SK-N-DZ (cell line): ENCODE measurements around the gene CHRM5.
"Not testable (repeated sequence)": the region's sequence is repeated elsewhere in the genome, so short reads cannot be mapped to it uniquely, and the experiment has no call there.

Source experiments
- DNase-seq: peaks from one replicate; pipeline ENCODE4 v3.0.0-alpha.2; 2015; ENCODE audit warnings: low spot score

The CHRM5 gene

DNA sequence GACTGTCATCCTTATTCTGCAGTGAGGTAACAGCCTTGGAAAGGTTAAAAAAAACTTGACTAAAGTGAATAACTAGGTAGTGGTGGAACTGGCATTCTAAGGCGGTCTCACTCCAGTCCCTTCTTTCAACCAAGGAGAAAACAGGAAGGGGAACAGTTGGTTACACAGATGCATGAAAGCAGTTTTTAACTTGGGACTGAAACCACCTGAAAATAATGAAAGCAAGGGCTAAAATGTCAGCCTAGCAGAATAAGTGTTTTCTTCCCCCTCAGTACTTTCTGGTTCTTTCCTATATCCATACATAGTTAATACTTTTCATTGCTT lies 71.5 kb downstream of the CHRM5 start:
- DNase-seq = no peak

DNA sequence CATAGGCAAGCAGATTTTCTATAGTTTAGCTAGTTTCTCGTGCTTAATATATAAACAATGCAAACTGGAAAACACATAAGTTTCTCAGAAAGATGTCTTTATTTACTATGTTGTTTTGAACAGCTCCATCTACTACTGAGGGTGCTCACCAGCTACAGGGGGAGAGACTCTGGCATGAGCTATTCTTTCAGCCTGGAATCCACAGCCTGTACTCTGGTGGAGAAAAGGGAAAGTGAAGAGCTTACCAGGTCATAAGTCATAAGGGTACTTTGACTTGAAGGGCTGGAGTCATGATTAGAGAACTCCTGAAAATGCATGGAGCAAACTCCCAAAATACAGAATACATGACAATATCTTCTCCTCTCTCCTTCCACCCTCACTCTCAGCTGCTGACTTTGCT lies 75.1 kb downstream of the CHRM5 start:
- no peak for DNase-seq

DNA sequence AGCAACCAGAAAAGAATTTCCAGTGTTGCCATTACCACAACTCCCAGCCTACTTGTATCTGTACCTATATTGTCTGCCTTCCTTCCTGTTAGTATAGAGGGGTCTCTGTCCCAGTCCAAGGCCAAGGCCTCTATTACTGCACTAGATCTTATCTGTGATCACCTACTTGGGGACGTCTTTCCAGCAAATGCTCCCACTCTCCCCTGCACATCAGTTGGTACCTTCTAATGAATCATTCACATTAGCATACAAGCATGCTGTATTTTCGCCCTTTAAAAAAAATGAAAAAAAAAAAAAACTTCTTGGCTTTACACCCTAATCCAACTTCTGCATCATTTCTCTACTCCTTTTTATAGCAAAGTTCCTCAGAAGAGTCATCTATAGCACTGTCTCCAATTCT lies 75.5 kb downstream of the CHRM5 start:
- DNase-seq = no peak

DNA sequence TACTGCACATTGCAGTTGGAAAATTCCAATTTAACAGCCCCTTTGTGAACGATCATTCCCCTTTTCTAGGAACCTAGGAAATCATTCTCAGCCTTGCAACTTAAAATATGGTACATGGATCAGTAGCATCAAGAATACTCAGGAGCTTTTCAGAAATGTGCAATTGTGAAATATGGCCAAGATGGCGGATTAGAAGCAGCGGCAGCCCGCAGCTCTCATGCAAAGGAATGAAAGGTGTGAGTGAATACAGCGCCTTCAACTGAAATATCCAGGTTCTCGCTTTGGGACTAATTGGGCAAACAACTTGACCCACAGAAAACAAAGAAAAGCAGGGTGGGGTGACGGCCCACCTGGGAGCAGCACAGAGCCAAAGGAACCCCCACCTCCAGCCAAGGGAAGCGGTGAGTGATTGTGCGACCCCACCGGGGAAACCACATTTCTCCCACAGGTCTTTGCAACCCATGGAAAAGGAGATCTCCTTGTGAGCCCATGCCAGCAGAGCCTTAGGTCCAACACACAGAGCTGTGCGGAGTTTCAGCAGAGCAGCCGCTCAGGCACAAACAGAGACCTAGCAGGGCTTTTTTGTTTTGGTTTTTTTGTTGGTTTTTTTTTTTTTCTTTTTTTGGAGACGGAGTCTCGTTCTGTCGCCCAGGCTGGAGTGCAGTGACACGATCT lies 78.3 kb downstream of the CHRM5 start:
- no peak for DNase-seq

DNA sequence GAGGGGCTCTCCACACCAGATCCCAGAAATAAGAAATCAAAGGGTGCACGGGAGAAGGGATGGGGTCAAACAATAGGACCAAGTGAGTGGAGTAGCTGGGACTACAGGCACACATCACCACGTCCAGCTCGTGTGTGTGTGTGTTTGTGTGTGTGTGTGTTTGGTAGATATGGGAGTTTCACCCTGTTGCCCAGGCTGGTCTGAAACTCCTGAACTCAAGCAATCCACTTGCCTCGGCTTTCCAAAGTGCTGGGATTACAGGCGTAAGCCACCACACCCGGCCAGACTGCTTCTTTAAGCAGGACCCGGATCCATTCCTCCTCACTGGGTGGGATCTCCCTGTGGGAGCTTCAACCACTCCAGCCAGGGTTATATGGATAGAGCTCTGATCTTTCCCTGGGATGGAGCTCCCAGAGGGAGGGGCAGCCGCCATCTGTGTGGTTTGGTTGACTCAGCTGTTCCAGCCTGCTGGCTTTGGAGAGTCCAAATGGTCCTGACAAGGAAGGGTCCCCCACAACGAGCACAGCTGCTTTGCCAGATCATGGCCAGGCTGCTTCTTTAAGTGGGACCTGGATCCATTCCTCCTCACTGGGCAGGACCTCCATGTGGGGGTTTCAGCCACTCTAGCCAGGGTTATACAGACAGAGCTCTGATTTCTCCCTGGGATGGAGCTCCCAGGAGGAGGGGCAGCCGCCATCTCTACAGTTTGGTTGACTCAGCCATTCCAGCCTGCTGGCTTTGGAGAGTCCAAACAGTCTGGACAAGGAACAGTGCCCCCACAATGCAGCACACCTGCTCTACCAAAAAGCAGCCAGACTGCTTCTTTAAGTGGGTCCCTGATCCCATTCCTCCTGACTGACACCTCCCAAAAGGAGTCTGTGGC lies 79.8 kb downstream of the CHRM5 start:
- no peak for DNase-seq

DNA sequence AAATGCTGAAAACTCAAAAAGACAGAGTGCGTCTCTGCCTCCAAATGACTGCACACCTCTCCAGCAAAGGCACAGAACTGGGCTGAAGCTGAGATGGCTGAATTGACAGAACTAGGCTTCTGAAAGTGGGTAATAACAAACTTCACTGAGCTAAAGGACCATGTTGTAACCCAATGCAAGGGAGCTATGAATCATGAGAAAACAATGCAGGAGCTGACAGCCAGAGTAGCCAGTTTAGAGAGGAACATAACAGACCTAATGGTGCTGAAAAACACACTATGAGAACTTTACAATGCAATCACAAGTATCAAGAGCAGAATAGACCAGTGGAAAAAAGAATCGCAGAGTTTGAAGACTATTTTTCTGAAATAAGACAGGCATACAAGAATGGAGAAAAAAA lies 80.8 kb downstream of the CHRM5 start:
- DNase-seq = no peak

DNA sequence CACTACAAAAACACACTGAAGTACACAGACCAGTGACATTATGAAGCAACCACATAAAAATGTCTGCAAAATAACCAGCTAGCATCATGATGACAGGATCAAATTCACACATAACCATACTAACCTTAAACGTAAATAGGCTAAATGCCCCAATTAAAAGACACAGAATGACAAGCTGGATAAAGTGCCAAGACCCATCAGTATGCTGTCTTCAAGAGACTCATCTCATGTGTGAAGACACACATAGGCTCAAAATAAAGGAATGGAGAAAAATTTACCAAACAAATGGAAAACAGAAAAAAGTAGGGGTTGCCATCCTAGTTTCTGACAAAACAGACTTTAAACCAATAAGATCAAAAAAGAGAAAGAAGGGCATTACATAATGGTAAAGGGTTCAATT lies 82.1 kb downstream of the CHRM5 start:
- not testable (repeated sequence) for DNase-seq

DNA sequence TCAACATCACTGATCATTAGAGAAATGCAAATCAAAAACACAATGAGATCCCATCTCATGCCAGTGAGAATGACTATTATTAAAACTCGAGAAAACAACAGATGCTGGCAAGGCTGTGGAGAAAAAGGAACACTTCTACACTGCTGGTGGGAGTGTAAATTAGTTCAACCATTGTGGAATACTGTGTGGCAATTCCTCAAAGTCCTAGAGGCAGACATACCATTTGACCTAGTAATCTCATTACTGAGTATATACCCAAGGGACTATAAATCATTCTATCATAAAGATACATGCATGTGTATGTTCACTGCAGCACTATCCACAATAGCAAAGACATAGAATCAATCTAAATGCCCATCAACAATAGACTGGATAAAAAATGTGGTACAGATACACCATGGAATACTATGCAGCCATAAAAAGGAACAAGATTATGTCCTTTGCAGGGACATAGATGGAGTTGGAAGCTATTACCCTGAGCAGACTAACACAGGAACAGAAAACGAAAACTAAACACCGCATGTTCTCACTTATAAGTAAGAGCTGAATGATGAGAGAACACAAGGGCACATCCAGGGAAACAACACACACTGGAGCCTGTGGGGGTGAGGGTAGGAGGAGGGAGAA lies 85.9 kb downstream of the CHRM5 start:
- no peak for DNase-seq

DNA sequence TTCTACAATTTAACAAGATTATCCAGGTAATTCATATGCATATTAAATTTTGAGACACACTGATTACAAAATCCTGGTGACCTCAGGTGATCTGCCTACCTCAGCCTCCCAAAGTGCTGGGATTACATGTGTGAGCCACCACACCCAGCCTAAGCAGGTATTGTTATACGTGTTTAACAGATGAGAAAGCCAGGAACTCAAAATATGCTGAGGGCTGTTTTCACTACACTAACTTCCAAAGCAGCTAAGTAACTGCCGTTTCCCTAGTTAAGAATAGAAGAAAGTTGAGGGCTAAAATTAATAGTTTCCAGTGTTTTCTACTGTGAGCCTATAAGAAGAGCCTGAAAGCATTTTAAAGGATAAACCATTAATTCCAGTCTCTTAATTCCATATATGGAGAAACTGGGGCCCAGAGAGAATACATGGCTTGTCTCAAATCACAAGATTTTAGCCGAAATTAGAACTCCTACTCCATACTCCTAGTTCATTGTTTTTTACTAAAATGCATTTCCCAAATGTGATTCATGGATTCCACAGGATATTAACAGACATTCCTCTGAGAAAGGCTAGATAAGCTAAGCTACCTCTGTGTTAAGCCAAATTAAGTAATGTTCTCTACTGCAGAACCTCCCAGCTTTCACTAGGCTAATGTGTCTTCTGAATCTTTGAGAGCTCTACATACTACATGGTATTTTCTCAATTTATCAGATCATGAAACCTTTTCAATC lies 87.7 kb downstream of the CHRM5 start:
- no peak for DNase-seq

DNA sequence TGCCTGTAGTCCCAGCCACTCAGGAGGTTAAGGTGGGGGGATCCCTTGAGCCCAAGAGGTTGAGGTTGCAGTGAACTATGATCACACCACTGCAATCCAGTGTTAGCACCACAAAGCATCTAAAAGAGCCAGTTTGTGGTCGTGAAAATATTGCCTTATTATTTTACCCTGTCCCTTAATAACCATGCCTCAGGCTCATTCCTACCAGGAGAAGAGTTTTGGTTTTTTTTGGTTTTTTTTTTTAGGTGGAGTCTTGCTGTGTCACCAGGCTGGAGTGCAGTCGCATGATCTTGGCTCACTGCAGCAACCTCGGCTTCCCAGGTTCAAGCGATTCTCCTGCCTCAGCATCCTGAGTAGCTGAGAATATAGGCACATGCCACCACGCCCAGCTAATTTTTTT lies 88.6 kb downstream of the CHRM5 start:
- no peak for DNase-seq

DNA sequence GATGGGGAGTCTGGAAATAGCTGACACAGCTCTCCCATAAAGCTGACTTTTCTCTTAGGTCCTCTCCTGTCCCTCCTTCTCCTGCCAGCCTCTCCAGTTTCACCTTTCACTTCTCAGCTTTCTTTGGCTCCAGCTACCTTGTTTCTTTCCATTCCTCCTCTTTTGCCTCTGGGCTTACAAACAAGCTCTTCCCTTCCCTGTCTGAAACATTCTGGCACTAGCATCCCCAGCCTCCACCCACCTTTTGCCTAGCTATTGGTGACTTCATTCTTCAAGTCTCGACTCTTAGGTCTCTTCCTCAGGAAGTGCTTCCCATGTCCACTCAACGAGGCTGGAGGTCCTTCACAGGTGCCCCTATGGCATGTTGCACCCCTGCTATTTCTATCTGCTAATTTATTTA lies 91.2 kb downstream of the CHRM5 start:
- DNase-seq = no peak

DNA sequence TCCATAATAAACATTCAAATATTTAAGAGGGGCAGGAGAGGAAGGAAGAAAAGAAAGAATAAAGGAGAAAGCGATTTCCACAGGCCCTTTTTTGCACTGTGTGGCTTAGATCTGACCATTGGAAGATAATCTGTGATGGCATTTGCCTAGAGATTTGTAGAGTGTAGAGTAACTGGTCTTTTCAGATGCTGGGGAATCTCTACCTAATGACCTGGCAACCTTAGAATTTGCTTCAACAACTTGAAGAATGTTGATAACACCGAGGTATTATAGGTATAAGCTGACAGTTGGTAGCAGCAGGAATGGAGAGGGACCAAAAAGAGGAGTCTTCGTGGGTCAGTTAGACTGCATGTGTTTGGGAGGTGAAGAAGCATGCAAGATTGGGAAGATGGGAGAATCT lies 91.6 kb downstream of the CHRM5 start:
- no peak for DNase-seq

DNA sequence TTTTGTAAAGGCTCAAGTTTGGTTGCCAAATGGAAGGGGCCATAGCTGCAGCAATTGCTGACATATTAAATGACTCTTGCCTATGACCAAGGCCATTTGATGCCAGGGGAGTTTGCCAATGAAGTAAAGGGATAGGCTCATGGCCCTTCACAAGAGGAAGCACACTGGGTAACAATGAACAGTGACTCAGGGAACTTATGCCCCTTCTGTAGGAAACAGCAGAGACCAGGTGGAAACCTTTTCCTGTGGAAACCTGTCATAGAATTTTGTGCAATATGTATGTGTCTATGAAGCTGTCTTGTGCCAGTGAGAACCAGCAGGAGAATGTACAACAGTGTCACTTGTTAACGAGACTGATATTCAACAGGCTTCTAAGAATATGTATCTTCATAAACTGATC lies 96.1 kb downstream of the CHRM5 start:
- DNase-seq = no peak

DNA sequence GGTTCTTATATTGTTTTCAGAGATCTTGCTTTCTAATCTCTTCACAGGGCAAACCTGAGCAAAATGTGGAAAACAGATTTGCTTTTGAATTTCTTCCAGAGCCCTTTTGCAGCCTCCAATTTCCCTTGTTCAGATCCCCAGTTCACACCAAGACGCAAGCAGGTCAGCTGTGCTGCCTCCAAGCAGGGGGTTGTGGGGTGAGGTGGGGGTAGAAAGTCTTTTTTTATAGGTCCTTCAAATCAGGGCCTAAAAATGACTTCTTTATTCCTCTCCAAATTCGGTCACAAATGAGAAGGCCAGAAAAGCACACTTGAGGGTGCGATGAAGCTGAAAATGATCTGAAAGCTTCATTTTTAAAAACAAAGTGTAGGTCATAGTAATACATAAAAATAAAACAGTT lies 97.0 kb downstream of the CHRM5 start:
- no peak for DNase-seq

DNA sequence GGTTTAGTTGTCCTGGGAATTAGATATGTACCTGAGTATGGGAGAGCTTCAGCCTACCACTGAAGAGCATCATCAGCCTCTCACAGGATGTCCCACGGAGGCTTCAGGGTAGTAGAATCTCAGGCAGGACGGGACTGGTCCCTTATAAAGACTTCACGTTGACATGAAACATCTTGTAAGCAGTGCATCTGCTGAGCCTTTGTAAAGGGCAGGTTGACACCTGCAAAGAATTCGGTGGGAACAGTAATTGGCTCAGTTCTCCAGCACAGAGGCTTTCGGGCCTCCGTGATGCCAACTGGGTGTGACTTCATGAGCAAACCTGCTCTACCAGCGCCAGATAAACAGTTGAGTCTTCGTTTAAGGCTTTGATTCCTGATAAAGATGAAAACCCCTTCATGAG lies 97.6 kb downstream of the CHRM5 start:
- DNase-seq = no peak

DNA sequence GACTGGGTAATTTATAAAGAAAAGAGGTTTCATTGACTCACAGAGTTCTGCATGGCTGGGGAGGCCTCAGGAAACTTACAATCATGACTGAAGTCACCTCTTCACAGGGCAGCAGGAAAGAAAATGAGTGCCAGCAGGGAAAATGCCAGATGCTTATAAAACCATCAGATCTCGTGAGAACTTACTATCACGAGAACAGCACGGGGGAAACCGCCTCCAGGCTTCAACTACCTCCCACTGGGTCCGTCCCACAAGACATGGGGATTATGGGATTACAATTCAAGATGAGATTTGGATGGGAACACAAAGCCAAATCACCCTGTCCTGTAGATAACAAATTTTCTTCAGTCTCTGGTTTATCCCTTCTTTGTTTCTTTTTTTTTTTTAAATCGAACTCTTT lies 101.7 kb downstream of the CHRM5 start:
- no peak for DNase-seq

DNA sequence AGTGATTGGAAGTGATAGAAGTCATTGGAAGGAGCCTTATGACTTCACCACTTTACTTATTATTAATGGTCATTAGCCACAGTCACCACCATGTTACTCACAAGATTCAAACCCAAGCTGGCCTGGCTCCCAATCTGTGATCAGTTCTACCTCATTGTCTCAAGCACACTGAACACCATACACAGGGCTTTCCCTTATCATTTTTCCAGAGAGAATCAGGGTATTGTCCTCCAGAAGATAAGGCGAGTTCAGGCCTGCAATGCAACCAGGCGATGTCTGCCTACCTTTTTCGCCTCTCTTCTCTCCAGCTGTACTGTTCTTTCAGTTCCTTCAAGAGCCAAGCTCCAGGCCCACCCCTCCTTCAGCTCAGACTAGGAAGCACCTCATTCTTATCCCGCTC lies 108.5 kb downstream of the CHRM5 start:
- no peak for DNase-seq

DNA sequence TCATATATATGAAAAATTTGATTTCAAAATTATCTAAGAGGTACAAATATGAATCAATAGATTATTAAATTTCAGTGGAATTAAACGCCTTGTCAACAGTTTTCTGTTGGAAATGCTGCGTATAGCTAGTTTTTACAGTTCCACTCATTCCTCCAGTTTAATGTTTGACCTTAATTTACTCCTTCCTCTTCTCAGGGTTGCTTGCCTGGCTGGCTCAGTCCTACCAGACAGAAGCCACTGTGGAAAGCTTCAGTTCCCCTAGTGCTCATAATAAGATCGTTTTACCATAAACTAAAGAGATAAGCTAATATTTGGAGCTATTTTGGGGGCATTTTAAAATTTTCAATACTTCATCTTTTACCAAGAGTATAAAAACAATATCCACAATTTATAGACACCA lies 110.6 kb downstream of the CHRM5 start:
- no peak for DNase-seq

DNA sequence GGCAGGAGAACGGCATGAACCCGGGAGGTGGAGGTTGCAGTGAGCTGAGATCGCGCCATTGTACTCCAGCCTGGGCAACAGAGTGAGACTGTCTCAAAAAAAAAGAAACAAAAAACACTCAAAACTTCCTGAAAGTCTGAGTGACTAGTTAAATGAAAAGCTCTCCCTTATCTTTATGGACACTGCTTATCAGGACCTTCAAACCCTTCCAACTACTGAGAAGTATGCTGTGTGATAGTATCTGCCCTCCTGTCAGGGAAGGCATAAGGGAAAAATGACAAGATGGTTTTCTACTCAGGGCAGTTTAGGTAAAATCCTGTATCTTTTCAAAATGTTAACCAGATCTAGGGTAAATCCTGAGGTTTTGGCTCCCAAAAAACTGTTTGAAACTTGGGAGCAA lies 111.6 kb downstream of the CHRM5 start:
- no peak for DNase-seq

DNA sequence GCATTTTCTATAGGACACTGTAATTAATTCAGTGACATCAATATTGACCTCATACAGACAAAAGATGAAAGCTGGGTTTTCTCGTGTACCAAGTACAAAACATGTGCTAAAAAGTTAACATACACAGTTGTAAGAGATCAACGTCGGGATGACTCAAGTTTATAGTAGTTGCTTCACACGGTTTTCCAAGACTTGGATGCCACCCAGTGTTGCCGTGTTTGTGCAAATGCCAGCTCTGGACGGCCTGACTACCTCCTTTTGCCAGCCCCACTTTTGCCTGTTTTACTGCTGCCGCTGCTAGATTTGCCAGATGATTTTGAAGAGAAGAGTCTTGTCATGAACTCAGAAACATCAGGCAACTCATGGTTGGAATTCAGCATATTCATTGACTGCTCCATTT lies 115.8 kb downstream of the CHRM5 start:
- DNase-seq = no peak

DNA sequence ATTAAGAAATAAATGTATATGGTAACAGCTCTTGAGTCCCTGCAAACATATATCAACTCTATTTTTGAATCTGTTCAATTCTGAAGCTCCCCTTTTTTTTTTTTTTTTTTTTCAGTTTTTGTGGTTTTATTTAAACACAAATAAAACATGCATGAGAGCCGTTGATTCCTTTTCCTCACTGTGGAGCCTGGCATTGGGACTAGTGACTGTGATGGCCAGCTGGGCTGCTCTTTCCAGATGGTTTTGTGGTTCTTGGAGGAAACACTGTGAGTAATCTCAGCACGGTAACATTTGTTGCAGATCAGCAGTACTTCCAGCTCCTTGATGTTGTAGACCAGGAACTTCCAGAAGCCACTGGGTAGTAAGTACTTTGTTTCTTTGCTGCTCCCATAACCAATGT lies 117.4 kb downstream of the CHRM5 start:
- DNase-seq = no peak

DNA sequence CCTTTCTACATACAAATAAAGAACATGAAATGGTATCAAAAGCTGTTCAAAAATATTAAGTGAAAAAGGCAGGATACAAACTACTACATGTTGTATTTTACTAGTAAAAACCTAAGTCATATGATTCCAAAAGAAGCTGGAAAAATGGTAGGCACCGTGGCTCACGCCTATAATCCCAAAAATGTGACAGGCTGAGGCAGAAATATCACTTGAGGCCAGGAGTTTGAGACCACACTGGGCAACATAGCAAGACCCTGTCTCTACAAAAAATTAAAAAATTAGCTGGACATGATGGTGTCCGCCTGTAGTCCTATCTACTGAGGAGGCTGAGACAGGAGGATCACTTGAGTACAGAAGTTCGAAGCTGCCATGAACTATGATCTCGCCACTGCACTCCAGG lies 131.6 kb downstream of the CHRM5 start:
- DNase-seq = no peak
